GM12801 (cell line): ENCODE data around the gene RUFY1.

Experiments
- CTCF ChIP-seq: IDR thresholded peaks from one replicate; pipeline ENCODE4 v1.5.1; 2011; ENCODE audit warnings: control low read depth; ENCODE audit not compliant: insufficient read length; ENCODE audit errors: extremely low read depth

The RUFY1 gene

DNA sequence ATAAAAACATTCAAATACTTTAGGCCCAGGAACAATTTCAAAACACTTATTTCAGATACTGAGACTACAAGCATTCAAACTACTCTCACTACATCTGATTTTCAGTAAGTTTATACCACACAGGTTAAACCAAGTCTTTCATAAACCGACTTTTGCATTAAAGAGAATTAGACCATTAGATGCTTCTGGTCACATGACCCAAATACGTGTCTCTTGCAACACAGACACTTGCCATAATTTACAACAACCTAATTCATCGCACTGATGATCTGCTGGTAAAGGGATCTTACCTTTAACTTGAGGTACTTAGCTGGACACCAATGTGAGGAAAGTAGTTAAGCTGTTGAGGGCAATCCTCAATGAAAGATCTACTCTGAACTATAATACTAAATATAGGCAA, 69.9 kb downstream of the RUFY1 start:
- TF ChIP-seq CTCF: no peak

DNA sequence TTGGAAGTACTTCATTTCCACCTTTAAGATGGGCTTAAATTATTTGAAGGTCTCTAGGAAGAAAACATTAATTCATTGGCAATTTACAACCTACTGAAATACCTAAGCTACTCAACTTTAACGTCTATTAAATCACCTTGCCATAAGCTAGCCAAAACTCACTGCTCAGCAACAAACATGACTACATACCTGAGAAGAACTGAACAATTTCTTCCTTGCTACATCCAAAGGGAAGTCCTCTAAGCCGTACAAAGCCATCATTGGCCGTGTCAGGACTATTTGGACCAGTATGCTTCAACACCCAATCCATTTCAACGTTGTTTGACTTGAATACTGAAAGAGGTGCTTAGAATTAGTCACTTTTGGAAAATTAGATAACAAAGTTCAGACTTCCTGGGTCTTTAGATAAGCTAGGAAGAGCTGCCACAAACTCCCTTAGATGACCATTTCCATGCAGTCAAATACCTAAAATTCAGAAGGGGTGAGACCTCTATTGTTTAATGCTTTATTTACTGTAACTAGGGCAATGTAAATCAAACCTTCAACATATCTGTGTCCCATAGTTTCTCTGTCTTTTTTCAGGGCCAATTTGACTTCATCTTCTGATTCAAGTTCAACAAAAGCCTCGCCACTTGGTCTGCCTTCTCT, 70.5 kb downstream of the RUFY1 start:
- no peak for TF ChIP-seq CTCF

- TF ChIP-seq CTCF: no peak
These were observed 71.3 kb downstream of the RUFY1 start for GRCh38 chr5:179621551-179622214.

DNA sequence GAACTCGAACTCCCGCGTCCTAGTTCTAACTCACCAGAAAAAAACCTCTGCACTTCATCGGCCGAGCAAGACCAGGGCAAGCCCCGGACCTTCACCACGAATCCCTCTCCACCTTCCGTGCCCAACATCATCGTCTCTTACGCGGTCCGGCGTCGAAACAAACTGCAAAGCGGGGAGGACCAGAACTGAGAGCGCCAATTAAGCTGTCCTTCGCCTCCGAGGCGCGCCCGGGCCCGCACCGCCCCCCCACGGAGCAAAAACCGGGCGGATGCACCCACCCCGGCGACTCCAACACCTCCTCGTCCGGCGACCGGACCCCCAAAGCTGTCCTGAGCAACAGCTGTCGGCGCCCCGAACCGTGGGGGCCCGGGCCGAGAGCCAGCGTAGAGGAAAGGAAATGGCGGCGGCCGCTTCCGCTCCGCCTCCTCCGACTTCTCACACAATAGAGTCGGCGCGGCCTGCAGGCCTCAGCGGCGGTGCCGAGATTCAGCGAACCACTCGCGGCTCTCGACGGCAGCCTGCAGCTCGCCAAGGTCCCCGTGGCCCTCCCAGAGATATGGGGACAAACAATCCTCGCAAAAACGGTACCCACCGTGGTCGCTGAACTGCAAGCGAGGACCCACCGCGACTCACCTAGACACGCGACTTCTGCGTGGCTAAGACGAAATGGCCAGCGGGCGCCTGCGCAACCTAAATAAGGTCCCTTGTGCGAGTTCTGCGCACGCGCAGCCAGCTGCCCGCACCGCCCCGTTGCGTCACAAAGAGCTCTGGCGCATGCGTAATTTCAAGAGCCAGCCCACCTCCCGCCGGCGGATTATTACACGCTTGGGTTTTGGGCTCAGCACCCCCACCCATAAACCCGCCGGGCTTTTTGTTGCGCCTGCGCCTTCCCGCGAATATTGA, 72.9 kb downstream of the RUFY1 start, which contains the start of gene HNRNPH1:
Gene HNRNPH1, minus strand, starts transcription at position 669 of the 903 bp plus-strand sequence. Its CDS starts 538 bp downstream, at position 131.
- no peak for TF ChIP-seq CTCF

DNA sequence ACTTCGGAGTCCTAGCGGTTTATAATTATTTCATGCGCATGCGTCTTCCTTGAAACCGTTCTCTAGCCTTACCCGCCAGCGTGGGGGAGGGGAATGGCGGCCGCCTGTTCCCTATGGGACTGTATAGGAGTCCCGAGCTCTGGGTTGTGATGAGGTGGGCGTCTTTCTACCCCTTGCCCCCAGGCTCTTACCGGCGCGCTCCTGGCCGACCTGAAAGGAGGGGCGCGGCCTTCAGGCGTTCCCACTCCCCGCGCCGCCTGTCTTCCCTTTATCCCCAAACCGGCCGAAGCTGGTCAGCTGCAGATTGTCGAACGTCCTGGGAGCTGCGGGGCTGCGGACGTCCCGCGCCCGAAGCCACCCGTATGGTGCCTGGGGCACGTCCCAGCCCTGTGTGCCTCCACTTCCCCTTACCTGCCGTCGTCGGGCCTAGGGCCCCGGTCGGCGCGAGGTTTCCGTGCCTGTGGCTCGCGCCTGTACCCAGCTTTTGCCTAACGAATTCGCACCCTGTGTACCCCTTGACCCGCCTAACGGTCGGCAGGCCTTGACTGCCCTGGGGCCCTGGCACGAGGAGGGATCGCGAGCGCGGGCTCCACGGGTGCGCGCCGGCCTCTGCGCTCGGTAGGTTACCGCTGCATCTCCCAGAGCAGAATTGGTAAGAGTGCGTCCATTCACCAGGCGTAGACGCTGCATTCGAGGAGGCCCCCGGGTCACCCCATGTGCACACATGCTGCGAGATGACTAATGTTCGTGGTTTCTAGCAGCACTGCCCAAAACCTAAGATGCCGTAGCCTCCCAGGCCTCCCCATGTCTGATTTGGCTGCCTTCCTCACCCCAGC, 73.8 kb downstream of the RUFY1 start:
- no peak for TF ChIP-seq CTCF

GRCh38 chr5:179624841-179625271, 74.5 kb downstream of the RUFY1 start:
- no peak for TF ChIP-seq CTCF

GRCh38 chr5:179648410-179648809, 98.1 kb downstream of the RUFY1 start:
- TF ChIP-seq CTCF: no peak
